GM12872 (cell line): ENCODE results near the gene MAN2C1.

Experiments used
- CTCF ChIP-seq: IDR thresholded peaks from 3 replicates; pipeline ENCODE4 v1.5.1; 2011; ENCODE audit warnings: low read depth, mild to moderate bottlenecking, low read length, moderate library complexity; ENCODE audit not compliant: insufficient read depth

MAN2C1 gene

GRCh38 chr15:75366163-75366562, 2.2 kb downstream of the MAN2C1 start:
- TF ChIP-seq CTCF = no peak

GRCh38 chr15:75364881-75365280, 3.5 kb downstream of the MAN2C1 start:
- TF ChIP-seq CTCF = no peak

- TF ChIP-seq CTCF = no peak
Measured at GRCh38 chr15:75363786-75364185, 4.6 kb downstream of the MAN2C1 start.

GRCh38 chr15:75362642-75363249, 5.7 kb downstream of the MAN2C1 start:
- TF ChIP-seq CTCF = 0 out of 3 replicates have a peak, but pooled peaks have one; percentile 11

GRCh38 chr15:75361989-75362641, 6.3 kb downstream of the MAN2C1 start:
- TF ChIP-seq CTCF = no peak

GRCh38 chr15:75361361-75361988, 6.9 kb downstream of the MAN2C1 start:
- no peak for TF ChIP-seq CTCF

GRCh38 chr15:75360856-75361255, 7.6 kb downstream of the MAN2C1 start:
- no peak for TF ChIP-seq CTCF
